Measurements from ENCODE around the gene SASH1.

DNA sequence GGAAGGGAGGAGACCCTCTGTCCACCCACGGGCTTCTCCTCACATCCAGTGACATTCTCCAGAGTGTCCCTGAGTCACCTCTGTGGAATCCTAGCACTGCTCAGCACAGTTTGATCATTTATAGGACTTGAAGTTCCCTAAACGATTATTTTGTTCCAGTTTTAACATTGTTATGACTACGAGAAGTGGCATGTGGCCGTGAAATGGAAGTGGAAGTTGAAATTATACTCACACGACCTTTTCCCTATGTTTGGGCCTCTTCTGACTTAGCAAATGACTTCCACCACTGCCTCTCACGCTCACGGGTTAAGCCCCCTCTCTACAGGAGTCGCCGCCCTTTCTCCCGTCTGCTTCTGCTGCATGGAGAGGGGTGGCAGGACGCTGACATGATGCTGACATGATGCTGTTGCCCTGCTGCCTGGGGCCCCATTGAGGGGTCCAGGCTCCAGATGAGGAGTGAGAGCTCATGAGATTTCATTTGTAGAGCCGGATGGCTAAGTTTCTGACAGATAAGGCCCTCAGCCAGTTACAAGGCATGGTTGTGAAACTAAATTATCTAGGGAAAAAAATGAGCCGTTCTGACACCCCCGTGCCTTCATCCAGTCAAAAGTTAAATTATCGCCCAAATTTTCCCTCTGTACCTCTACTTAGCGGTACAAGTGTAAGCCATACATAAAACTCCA is 250.6 kb downstream of the SASH1 start:
- TF ChIP-seq ZNF274 (IDR thresholded peaks at IDR 0.05; ENCODE audit: low read depth, low read length), result no peak
- no peak for TF ChIP-seq YY1 (IDR thresholded peaks at IDR 0.05; ENCODE audit: insufficient read depth, insufficient read length)
